ENCODE measurements around the gene ATP10D.

DNA sequence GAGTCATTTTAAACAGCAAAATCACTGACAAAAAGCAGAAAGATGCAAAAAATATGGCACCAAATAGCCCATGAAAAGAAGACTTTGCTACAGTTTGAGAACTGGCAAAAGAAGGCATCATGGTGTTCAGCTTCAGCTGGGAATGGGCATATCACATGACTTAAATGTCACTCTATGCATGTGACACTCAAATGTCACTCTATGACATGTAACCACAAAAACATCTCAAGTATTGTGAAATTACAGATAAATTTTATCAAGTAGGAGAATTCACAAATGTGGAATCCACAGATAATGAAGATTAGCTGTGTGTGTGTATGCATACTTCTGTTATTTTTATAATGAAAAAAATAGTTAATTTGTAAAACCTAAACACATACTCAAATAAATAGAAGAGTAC lies 81.9 kb downstream of the ATP10D start:
- TF ChIP-seq, protein P1, sequence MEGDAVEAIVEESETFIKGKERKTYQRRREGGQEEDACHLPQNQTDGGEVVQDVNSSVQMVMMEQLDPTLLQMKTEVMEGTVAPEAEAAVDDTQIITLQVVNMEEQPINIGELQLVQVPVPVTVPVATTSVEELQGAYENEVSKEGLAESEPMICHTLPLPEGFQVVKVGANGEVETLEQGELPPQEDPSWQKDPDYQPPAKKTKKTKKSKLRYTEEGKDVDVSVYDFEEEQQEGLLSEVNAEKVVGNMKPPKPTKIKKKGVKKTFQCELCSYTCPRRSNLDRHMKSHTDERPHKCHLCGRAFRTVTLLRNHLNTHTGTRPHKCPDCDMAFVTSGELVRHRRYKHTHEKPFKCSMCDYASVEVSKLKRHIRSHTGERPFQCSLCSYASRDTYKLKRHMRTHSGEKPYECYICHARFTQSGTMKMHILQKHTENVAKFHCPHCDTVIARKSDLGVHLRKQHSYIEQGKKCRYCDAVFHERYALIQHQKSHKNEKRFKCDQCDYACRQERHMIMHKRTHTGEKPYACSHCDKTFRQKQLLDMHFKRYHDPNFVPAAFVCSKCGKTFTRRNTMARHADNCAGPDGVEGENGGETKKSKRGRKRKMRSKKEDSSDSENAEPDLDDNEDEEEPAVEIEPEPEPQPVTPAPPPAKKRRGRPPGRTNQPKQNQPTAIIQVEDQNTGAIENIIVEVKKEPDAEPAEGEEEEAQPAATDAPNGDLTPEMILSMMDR (IDR thresholded peaks at IDR 0.05): no peak
- TF ChIP-seq POLR2A (IDR thresholded peaks at IDR 0.05): no peak

Data from tibial nerve (tissue), 3 donors.